Measurements from ENCODE around the gene UNC79.

UNC79 gene

GRCh38 chr14:93619176-93619793 lies 188.5 kb downstream of the UNC79 start:
- TF ChIP-seq FOXP2 (optimal IDR thresholded peaks at IDR 0.05; ENCODE audit: borderline replicate concordance, extremely low read depth, extremely low read length, insufficient read depth): no peak

GRCh38 chr14:93628048-93628447 lies 197.3 kb downstream of the UNC79 start:
- no peak for TF ChIP-seq SIN3A (IDR thresholded peaks at IDR 0.05; ENCODE audit: borderline replicate concordance, insufficient read depth, low read length)
- no peak for TF ChIP-seq FOXP2 (optimal IDR thresholded peaks at IDR 0.05; ENCODE audit: borderline replicate concordance, extremely low read depth, extremely low read length, insufficient read depth)
- no peak for TF ChIP-seq REST (IDR thresholded peaks at IDR 0.05; ENCODE audit: insufficient read depth in 1 of 2, low read depth in 2 of 2, low read length in 2 of 2)
- TF ChIP-seq POLR2AphosphoS5 (IDR thresholded peaks at IDR 0.05; ENCODE audit: low read depth, low read length): no peak
- TF ChIP-seq TAF1 (IDR thresholded peaks at IDR 0.05; ENCODE audit: borderline replicate concordance, insufficient read depth, low read length): no peak

GRCh38 chr14:93629643-93630042 lies 198.9 kb downstream of the UNC79 start:
- TF ChIP-seq POLR2AphosphoS5 (IDR thresholded peaks at IDR 0.05; ENCODE audit: low read depth, low read length) (no peak), TAF1 (IDR thresholded peaks at IDR 0.05; ENCODE audit: borderline replicate concordance, insufficient read depth, low read length) (no peak), SIN3A (IDR thresholded peaks at IDR 0.05; ENCODE audit: borderline replicate concordance, insufficient read depth, low read length) (no peak), FOXP2 (optimal IDR thresholded peaks at IDR 0.05; ENCODE audit: borderline replicate concordance, extremely low read depth, extremely low read length, insufficient read depth) (no peak), REST (IDR thresholded peaks at IDR 0.05; ENCODE audit: insufficient read depth in 1 of 2, low read depth in 2 of 2, low read length in 2 of 2) (no peak)

DNA sequence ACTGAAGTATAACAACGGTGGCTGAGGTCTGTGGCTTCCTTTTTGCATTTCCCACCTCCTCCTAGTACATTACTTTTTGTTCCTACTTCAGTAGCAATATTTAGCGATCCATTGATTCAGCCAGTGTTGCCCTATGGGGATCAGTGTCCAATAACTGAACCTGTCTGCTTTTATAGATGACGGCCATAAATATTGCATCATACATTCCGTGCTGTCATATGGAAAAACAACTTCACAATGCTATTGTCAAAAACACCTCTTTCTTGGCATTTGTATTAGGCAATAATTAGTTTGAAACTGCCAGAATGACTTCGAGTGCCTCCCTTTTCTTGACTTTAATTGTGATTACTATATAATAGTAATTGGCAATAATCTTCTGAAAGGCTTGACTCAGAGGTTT lies 208.1 kb downstream of the UNC79 start:
- no peak for TF ChIP-seq SIN3A (IDR thresholded peaks at IDR 0.05; ENCODE audit: borderline replicate concordance, insufficient read depth, low read length)
- TF ChIP-seq TAF1 (IDR thresholded peaks at IDR 0.05; ENCODE audit: borderline replicate concordance, insufficient read depth, low read length): no peak
- TF ChIP-seq REST (IDR thresholded peaks at IDR 0.05; ENCODE audit: insufficient read depth in 1 of 2, low read depth in 2 of 2, low read length in 2 of 2): no peak
- TF ChIP-seq POLR2AphosphoS5 (IDR thresholded peaks at IDR 0.05; ENCODE audit: low read depth, low read length): no peak
- no peak for TF ChIP-seq FOXP2 (optimal IDR thresholded peaks at IDR 0.05; ENCODE audit: borderline replicate concordance, extremely low read depth, extremely low read length, insufficient read depth)

- TF ChIP-seq FOXP2 (optimal IDR thresholded peaks at IDR 0.05; ENCODE audit: borderline replicate concordance, extremely low read depth, extremely low read length, insufficient read depth) (no peak), SIN3A (IDR thresholded peaks at IDR 0.05; ENCODE audit: borderline replicate concordance, insufficient read depth, low read length) (no peak), POLR2AphosphoS5 (IDR thresholded peaks at IDR 0.05; ENCODE audit: low read depth, low read length) (no peak), TAF1 (IDR thresholded peaks at IDR 0.05; ENCODE audit: borderline replicate concordance, insufficient read depth, low read length) (no peak), REST (IDR thresholded peaks at IDR 0.05; ENCODE audit: insufficient read depth in 1 of 2, low read depth in 2 of 2, low read length in 2 of 2) (no peak)
Observed at GRCh38 chr14:93643127-93643526, 212.4 kb downstream of the UNC79 start.

All from PFSK-1 (cell line).